Measurements from ENCODE around the gene CACNA1S. TPM values are rescaled to one million over a fixed set of nuclear protein-coding genes. Genes with fewer than 3 reads are reported as not detected.

The CACNA1S gene
- total and polyA plus RNA-seq, 2 of the 4 experiments (the other 2 are of a cell fraction), result not detected

- Histone ChIP-seq H4K20me1 (ENCODE audit: insufficient read depth, low read length) (no peaks in the 10 kb centered on the region), H3K9me3 (ENCODE audit: control insufficient read depth, insufficient read depth, low read length) (no peaks in the 10 kb centered on the region), H4K5ac (ENCODE audit: low read depth, low read length) (no peak overlapping the region), H3K9me1 (ENCODE audit: insufficient read depth, low read length) (no peaks in the 10 kb centered on the region), H2BK20ac (ENCODE audit: low read depth, low read length) (no peak overlapping the region), H2BK120ac (ENCODE audit: low read depth, low read length) (no peak overlapping the region), H3K4me1 (ENCODE audit: control insufficient read depth, insufficient read depth, low read length) (no peaks in the 10 kb centered on the region), H3K56ac (ENCODE audit: extremely low read depth, insufficient read depth, low read length) (no peak overlapping the region), H2AK5ac (ENCODE audit: low read depth, low read length) (no peak overlapping the region), H2AFZ (replicated peaks; ENCODE audit: low read length, poor library complexity) (no peak overlapping the region), H4K91ac (ENCODE audit: insufficient read depth, low read depth, low read length) (no peak overlapping the region), H2AK9ac (replicated peaks; ENCODE audit: low read depth, low read length, poor library complexity) (no peak overlapping the region), H3K4ac (ENCODE audit: low read depth, low read length) (no peak overlapping the region), H3K23ac (ENCODE audit: low read depth, low read length) (no peak overlapping the region), H3K9ac (ENCODE audit: low read depth, low read length) (no peak overlapping the region), H3K27me3 (ENCODE audit: control insufficient read depth, insufficient read depth, low read length) (peaks cover 77% of the 10 kb centered on the region), H3K36me3 (ENCODE audit: control insufficient read depth, insufficient read depth, low read length) (no peaks in the 10 kb centered on the region), H3K27ac (ENCODE audit: insufficient read depth, low read length) (no peak overlapping the region), H3K4me3 (ENCODE audit: insufficient read depth, low read depth, low read length) (no peak overlapping the region), H4K8ac (ENCODE audit: low read depth in 2 of 2, low read length in 2 of 2) (no peak overlapping the region), H2BK15ac (ENCODE audit: low read depth, low read length) (no peak overlapping the region), H3K14ac (replicated peaks; ENCODE audit: low read depth, low read length) (no peak overlapping the region), H3K18ac (ENCODE audit: low read depth, low read length) (no peak overlapping the region), H2BK5ac (ENCODE audit: low read depth, low read length, poor library complexity, severe bottlenecking) (no peak overlapping the region), H3K4me2 (ENCODE audit: low read depth, low read length) (no peak overlapping the region), H3K79me1 (ENCODE audit: low read depth in 1 of 2, low read length in 2 of 2) (no peaks in the 10 kb centered on the region)
- CTCF ChIA-PET, result no interaction called here
- WGBS, 2 experiments (ENCODE audit: extremely low coverage in 2 of 2, insufficient read length in 1 of 2), result 0% methylated on average over 1 of the region's 4 CpGs; no CpG with 5 or more reads in 1 of the 2 experiments
- TF ChIP-seq USF2 (IDR thresholded peaks at IDR 0.05; ENCODE audit: low read depth, low read length), result no peak
- no peak for TF ChIP-seq MAFK (IDR thresholded peaks at IDR 0.05; ENCODE audit: low read depth, low read length)
- TF ChIP-seq RCOR1 (IDR thresholded peaks at IDR 0.05; ENCODE audit: insufficient replicate concordance, low read length), result no peak
- no peak for TF ChIP-seq MAZ (IDR thresholded peaks at IDR 0.05; ENCODE audit: borderline replicate concordance, low read depth, low read length)
- TF ChIP-seq POLR2A (IDR thresholded peaks at IDR 0.05; ENCODE audit: low read depth, low read length), result no peak
- TF ChIP-seq CTCF (conservative IDR thresholded peaks at IDR 0.05; ENCODE audit: low read depth, low read length), result no peak
- TF ChIP-seq BHLHE40 (IDR thresholded peaks at IDR 0.05; ENCODE audit: low read depth, low read length), result no peak
- no peak for TF ChIP-seq MXI1 (IDR thresholded peaks at IDR 0.05; ENCODE audit: borderline replicate concordance, low read depth, low read length)
- TF ChIP-seq NFE2L2 (IDR thresholded peaks at IDR 0.05; ENCODE audit: low read depth, low read length), result no peak
- TF ChIP-seq FOS (IDR thresholded peaks at IDR 0.05; ENCODE audit: low read depth, low read length), result no peak
- no peak for TF ChIP-seq RFX5 (IDR thresholded peaks at IDR 0.05; ENCODE audit: low read depth, low read length)
- TF ChIP-seq ELK1 (IDR thresholded peaks at IDR 0.05; ENCODE audit: borderline replicate concordance, low read depth, low read length), result no peak
- no peak for TF ChIP-seq SMC3 (IDR thresholded peaks at IDR 0.05; ENCODE audit: low read depth, low read length)
- TF ChIP-seq RAD21 (IDR thresholded peaks at IDR 0.05; ENCODE audit: low read length), result no peak
- no peak for TF ChIP-seq CHD1 (IDR thresholded peaks at IDR 0.05; ENCODE audit: low read depth, low read length)
- dilution Hi-C loops (cut with HindIII; ENCODE audit: low sequenced_read_pairs, unreplicated experiment), result no loop called here
- no TSS peak for BruUV-seq (replicated peaks)
- intact Hi-C loops (cut with micrococcal nuclease), result no loop called here
- in situ Hi-C loops (cut with MboI; ENCODE audit: low sequenced_read_pairs), result no loop called here
- POLR2A ChIA-PET (ENCODE audit: unreplicated experiment), result no interaction called here
- no peak for DNase-seq
- ATAC-seq (ENCODE audit: low read depth), result no peak
Measured at GRCh38 chr1:201068976-201069375, 43.2 kb downstream of the CACNA1S start.

Data from IMR-90 (cell line).